T47D (cell line): ENCODE measurements around the gene MCCC2.
"Not testable (repeated sequence)": the region's sequence is repeated elsewhere in the genome, so short reads cannot be mapped to it uniquely, and the experiment has no call there.

ENCODE experiments used
- DNase-seq, 2 experiments: peaks; one replicate each; pipeline versions ENCODE4 v3.0.0 to v3.0.0-alpha.2; 2011 to 2012; ENCODE audit warnings: low read depth in 1 of 2, low spot score in 1 of 2
- JUND ChIP-seq: IDR thresholded peaks from 2 replicates; pipeline ENCODE4 v1.6.1; 2012; ENCODE audit warnings: low read depth
- in situ Hi-C: cut with HindIII; loops from 2 replicates; pipeline ENCODE4 v1.10.0; 2016; ENCODE audit warnings: low sequenced_read_pairs, low pct_unique_long_range_greater_than_20kb

Gene MCCC2

DNA sequence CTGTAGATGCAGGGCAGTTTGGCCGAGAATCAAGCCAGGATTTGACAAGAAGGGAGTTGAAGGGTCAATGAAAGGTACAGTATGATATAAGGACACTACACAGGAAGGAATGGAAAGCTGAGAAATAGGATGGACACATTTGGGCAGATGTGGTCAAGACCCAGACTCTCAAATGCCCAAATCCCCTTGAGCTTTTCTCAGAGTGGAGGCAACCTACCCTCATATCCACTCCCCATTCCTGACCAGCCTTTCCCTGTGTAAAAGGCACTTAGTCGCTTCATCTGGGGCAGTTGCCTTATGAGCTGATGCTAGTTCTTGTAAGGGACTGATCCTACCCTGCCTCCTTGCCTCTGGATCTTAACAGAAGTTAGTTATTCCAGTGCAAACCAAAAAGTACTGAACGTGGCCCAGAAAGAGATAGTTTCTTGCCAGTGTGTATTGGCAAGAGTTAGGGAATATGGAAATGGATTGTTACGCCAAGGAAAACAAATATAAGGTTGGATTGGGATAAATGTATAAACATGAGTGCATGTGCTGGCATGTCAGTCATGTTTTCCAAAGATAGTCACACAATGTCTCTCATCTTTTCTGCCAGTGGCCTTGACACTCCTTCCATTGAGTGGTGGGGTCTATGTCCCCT, 4.1 kb upstream of the MCCC2 start:
- in situ Hi-C loops = no loop called here
- no peak for TF ChIP-seq JUND
- no peak for DNase-seq

DNA sequence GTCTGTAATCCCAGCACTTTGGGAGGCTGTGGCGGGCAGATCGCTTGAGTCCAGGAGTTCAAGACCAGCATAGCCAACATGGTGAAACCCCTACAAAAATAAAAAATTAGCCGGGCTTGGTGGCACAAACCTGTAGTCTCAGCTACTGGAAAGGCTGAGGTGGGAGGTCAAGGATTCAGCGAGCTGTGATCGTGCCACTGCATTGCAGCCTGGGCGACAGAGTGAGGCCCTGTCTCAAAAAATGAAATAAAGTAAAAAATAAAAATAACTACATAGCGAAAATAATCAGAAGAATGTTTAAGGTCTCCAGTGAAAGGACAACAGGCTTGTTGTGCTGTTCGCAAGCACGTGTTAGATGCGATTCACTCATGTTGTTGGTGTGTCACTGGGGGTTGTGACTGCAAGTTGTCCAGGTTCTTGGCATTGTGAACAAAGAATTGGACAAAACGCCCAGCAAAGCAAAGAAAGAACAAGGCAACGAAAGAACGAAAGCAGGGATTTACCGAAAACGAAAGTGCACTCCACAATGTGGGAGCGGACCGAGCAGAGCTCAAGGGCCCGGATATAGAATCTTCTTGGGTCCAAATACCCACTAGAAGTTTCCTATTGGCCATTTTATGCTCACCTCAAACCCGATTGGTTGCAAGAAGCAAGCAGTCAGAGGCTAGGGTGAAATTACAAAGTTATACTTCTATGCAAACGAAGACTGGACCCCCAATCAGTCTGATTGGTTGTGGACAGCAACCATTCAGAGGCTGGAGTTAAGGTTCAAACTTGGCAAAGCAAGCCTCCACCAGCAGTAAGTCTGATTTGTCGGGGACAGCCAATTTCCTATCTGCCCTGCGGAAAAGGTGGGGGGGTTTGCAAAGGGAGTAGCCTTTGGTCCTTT, 844 bp upstream of the MCCC2 start:
- DNase-seq = peak; percentile 56 to 95
- in situ Hi-C loops = no loop called here
- TF ChIP-seq JUND = no peak

DNA sequence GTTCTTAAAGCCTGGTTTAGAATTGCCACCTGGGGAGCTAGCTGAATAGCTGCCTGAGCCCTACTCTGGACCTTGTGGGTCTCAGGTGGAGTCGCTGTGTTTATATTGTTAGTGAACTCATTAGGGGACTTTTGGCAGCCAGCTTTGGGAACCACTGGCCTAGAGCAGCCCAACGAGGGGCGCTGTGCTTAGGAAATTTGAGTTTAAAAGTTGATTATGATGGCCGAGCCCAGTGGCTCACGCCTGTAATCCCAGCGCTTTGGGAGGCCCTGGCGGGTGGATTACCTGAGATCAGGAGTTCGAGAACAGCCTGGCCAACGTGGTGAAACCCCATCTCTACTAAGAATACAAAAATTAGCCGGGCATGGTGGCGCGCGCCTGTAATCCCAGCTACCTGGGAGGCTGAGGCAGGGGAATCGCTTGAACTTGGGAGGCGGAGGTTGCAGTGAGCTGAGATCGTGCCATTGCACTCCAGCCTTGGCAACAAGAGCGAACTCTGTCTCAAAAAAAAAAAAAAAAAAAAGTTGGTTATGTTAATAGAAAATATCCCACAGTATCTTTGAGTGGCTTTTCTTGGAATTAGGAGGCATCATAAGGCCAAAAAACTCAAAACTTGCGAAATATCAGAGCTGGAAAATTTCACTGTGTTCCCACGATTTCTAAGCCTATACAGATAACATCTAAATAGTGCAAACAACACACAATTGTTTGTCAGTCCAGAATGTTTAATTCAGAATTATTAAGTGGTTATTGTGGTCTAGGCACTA, 809 bp downstream of the MCCC2 start:
- in situ Hi-C loops = no loop called here
- DNase-seq = peak in 1 of 2 experiments; percentile 9
- no peak for TF ChIP-seq JUND

DNA sequence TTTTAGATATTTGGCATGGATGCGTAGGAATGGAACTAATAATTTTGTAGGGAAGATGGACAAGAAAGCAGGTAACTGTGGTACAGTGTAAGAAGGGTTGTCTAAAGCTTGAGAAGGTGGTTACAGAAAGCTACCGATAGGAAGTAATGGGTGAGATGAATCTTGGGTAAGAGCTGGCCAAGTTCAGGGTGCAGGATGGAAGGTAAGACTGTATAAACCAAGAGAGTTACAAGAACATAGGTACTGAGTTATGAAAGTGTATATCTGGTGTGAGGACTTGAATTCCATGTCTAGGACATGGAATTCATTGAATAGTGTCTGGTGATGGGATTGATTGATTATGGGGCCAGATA, 1.4 kb downstream of the MCCC2 start:
- peak in 1 of 2 experiments; percentile 7 for DNase-seq
- TF ChIP-seq JUND = no peak
- in situ Hi-C loops = no loop called here

DNA sequence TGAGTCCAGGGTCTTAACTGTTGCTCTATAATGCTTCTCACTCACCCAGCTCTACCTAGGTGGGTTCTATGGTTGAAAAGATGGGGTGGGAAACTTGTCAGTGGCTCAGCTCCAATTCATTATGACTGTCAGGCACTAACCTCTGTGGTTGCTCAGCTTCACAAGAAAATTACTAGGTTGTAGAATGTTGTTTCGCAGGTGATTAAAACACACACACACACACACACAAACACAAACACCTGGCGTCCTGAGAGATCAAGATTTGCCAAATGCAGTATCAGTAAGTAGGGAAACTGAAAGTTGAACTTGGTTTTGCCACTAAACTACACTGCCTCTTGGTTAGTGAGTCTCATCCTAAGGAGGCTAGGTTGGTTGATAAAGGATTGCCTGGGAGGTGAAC, 2.8 kb downstream of the MCCC2 start:
- DNase-seq = no peak
- TF ChIP-seq JUND = no peak
- in situ Hi-C loops = no loop called here

DNA sequence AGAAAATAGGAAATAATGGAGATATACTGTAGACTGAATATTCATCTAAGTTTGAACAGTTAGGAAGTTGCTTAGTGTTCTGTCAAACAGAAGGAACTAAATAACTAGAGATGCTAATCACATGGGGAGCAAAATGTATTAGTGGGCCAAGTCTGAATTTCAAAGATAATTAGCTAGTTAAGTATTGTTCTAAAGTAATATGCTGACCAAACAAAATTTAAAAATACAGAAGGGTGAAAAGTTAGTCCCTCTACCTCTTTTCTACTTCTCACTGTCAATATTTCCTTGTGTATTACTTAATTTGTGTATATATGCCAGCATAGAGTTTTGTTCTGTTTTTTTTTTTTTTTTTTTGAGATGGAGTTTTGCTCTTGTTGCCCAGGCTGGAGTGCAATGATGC, 4.0 kb downstream of the MCCC2 start:
- in situ Hi-C loops = no loop called here
- TF ChIP-seq JUND = no peak
- no peak for DNase-seq

DNA sequence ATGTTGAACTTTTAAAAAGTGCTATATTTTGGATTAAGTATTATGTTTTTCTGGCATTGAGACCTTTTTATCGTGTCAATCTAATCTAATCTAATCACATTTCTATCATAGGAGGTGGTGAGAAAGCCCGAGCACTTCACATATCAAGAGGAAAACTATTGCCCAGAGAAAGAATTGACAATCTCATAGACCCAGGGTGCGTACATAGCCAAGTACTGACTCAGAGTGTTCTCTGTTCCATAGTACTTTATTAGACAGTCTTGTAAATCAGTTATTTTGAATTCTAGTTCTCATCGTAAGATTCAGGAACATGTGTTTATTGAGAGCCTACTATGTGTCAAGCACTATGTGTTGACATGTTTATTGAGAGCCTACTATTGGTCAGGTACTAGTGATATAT, 9.0 kb downstream of the MCCC2 start:
- in situ Hi-C loops = no loop called here

DNA sequence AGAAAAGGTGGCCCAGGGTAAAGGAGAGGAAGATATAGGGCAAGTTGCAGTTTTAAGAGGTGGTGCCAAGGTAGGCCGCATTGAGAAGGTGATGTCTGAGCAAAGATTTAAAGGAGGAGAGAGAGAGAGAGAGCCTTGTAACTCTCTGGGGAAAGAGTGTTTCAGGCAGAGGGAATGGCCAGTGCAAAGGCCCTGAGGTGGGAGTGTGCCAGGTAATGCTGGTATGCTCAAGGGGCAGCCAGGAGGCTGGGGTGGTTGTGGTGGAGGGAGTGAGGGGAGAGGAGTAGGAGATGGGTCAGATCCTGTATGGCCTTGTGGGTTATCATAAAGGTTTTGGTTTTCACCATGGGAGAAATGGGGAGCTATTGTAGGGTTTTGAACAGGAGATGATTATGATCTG, 9.9 kb downstream of the MCCC2 start:
- in situ Hi-C loops = no loop called here
- DNase-seq = no peak
- no peak for TF ChIP-seq JUND

More for the DNA sequence above, 9.0 kb downstream of the MCCC2 start:
- TF ChIP-seq JUND = no peak
- no peak for DNase-seq

DNA sequence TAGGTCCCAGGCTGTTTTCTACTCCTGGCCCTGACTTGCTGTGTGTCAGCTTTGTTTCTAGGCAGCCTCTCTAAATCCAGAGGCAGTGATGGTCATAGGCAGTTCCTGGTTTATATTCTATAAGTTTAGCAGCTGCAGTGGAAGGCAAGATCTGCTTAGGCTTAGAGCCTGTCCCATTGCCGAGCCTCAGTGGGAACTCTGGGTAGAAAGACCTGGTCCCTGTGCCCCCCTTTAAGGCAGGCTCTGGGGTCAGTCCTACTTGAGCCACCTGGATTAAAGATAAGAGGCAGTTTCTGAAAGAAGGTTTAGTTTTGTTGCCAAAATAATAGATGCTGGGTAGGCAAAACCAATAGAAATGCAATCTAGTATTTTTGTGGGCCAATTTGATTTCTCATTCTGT, 13.6 kb downstream of the MCCC2 start:
- no peak for TF ChIP-seq JUND
- no peak for DNase-seq
- in situ Hi-C loops = no loop called here

DNA sequence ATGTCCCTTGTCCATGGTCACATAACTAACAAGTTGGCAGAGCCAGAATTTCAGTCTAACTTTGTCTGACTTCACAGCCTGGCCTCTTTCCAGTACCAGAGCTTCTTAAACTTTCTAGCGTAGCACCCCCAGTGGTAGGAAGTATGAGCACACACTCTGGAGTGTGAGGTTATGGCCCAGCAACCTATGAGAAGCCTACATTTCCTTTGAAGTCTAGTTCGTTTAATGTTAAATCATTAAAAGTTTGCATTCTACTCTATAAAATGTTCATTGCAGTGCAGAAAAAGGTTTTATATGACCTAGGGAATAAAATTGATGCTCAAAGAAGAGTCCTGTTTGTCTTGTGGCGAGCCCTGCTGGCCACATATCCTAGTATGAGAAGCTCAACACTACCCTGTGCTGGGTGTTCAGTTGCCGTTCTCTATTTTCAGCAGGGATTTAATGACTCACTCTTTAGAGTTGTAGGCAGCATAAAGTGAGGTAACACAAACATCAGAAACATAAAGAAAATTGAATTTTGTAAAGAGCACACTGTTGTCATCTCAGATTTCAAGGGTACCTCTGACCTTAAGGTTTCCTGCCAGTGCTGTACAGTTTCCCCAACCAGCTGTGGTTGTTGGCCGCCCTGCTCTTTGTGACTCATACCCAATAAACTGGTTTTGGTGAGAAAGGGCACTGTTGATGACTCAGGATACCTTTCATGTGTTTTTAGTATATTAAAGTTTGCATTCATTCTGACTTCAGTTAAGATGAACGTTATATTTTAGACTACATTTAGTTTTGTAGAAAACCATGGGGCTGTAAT, 14.3 kb downstream of the MCCC2 start:
- peak; percentile 41 to 89 for DNase-seq
- in situ Hi-C loops = no loop called here
- peak; percentile 17; the same call in 1 of the 2 replicates for TF ChIP-seq JUND

DNA sequence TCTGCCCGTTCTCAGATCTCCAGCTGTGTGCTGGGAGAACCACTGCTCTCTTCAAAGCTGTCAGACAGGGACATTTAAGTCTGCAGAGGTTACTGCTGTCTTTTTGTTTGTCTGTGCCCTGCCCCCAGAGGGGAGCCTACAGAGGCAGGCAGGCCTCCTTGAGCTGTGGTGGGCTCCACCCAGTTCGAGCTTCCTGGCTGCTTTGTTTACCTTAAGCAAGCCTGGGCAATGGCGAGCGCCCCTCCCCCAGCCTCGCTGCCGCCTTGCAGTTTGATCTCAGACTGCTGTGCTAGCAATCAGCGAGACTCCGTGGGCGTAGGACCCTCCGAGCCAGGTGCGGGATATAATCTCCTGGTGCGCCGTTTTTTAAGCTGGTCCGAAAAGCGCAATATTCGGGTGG, 22.8 kb downstream of the MCCC2 start:
- in situ Hi-C loops = not testable (repeated sequence)

DNA sequence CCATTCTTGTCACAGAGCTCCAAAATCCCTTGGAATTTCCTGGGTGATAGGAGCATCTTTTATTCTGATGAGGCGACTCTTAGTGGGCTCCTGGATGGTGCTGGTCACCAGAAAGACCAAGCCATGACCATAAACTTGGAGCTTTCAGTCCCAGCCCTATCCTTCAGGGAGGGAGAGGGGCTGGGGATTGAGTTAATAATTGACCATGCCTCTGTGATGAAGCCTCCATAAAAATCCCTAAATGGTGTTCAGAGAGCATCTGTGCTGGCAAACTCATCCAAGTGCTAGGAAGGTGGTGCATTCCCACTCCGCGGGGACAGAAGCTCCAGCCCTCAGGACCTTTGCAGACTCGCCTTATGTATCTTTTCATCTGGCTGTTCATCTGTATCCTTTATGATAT, 28.7 kb downstream of the MCCC2 start:
- TF ChIP-seq JUND = no peak
- in situ Hi-C loops = no loop called here
- DNase-seq = no peak

More for the DNA sequence above, 22.8 kb downstream of the MCCC2 start:
- DNase-seq = not testable (repeated sequence)

DNA sequence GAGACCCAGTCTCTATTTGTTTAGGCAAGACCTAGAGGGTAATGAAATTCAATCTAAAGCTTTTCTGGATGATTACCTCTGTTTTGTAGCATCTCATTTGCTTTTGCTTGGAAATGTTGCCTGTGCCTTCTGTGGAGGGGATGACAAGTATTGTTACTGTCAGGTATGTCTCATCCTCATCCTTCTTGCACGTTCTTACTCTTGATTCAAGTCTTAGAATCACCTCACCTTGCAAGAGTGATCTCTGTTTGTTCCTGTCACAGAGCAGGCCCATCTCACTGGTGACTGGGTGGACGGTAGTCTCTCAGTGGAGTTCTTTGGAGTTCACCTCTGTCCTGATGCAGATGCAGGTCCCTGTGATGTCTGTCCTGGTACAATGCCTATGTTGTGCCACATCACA, 33.5 kb downstream of the MCCC2 start:
- no peak for TF ChIP-seq JUND
- in situ Hi-C loops = no loop called here
- no peak for DNase-seq
